HG03103 (cell line): ENCODE results near the gene POU3F1.
"Not testable (repeated sequence)": the region's sequence is repeated elsewhere in the genome, so short reads cannot be mapped to it uniquely, and the experiment has no call there.

ENCODE experiments used
- ATAC-seq: cut with Tn5 transposase; IDR thresholded peaks from one replicate; pipeline ENCODE4 v1.9.1; 2021; ENCODE audit warnings: low read depth; ENCODE audit not compliant: unreplicated experiment

Gene POU3F1

DNA sequence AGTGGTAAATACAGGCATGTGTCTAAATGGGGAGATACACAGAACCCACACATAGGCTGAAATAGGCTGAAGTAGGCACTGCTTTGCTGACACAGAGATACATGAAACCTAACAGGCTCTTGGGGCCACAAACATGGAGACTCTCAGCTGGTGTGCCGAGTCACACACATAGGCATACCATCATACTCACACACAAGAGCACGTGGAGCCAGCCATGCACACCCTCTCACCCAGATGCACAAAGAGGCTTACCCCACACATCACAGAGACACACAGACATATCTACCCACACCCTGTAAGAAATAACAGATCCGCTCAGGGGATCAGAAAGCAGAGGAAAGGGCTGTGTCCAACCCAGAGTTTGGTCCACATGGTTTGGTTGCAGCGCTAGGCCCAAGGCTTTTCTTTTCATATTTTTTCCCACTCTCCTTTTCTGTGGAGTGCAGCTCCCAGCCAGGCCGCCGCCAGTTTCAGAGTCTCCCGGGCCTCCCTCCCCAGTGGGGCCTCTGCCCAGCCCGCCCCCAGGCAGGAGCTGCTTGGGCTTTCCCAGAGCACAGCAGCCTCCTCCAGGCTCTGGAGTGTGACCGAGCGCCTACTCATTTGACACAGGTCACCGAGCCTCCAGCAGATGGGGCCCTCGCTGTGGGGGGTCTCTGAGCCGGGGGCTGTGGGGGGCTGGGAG is 3.9 kb upstream of the POU3F1 start:
- ATAC-seq = no peak

GRCh38 chr1:38047603-38048141 is 1.1 kb upstream of the POU3F1 start:
- ATAC-seq = no peak

DNA sequence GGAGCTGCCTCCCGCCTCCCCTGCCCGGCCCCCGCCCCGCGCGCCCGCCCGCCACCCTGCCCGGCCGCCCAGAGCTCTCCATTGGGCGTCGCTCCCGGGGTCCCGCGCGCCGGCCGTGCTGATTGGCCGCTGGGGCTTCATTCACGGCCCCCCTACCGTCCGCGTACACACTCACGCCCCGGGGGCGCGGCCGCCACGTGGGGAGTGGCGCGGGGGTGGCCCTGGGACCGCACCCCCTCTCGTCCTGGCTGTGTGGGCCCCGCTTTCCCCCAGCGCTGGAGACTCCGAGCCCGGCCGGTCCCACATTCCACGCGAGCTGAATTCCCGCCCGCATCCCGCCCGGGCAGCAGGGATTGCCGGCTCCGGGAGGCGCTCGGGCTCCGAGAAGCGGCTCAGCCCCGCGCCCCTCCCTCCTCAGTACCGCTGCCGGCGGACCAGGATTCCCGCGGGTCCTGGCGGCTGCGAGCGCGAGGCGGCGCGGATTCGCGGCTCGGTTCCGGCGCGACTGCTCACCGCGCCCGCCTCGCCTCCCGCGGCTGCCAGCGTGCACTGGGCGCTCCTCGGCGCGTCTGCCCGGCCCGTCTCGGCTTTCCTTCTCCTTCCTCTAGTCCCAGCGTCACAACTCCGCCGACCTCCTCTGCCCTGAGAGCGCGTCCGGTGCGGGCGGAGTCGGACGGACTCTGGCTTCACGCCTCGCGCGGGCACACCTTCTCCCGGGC is 450 bp upstream of the POU3F1 start:
- peak; percentile 55 for ATAC-seq

DNA sequence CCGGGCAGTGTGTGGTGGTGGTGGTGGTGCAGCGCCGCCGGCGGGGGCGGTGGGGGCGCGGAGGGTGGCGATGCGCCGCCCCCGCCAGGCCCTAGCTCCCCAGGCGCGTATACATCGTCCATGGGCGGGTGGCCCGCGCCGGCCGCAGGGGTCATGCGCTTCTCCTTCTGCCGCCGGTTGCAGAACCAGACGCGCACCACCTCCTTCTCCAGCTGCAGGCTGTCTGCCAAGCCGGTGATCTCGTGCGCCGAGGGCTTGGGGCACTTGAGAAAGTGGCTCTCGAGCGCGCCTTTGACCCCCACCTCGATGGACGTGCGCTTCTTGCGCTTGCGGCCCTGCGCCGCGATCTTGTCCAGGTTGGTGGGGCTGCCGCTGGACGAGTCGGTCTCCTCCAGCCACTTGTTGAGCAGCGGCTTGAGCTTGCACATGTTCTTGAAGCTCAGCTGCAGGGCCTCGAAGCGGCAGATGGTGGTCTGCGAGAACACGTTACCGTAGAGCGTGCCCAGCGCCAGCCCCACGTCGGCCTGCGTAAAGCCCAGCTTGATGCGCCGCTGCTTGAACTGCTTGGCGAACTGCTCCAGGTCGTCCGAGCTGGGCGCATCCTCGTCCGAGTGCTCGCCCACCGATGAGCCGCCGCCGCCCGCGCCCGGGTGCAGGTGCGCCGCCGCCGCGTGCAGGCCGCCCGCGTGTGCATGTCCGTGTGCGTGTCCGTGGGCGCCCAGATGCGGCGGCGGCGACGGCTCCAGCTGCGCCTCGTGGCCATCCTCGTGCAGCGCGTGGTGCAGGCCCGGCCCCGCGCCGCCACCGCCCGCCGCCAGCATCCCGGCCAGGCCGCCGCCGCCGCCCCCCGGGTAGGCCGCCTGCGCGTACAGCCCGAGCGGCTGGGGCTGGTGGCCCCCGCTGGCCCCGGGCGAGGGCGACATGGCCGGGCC is 926 bp downstream of the POU3F1 start:
- peak; percentile 12 for ATAC-seq

GRCh38 chr1:38044221-38045215 is 2.1 kb downstream of the POU3F1 start:
- no peak for ATAC-seq

DNA sequence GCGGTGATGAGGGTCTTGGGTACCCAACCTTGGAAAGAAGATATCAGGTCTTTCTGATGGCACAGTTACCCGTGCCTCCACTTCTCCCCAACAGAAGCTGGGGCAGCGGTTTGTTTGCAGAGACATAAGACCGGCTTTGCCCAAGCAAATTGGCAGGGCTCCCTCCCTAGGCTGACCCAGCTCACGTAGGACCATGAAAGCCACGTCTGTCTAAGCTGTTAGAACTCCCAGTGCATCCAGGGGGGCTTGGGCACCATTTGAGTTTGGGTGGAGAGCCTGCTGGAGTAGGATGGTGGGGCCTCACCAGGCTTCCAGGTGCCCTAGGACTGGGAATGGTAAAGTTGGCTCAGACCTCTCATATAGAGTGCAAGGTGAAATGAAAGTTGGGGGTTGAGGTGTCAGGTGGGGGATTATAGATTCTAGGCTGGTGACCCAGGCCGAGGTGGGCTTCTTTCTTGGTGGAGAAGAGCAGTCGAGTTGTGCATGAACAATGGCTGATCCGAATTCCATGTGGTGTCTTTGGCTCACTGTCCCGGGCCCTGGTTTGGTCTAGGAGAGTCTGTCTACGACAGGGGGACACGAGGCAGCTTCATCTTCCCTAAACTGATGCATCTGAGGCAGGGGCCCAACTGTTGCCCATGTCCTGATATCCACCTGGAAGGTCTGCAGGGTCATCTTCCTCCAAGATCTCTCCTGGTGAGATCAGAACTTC is 3.4 kb downstream of the POU3F1 start:
- no peak for ATAC-seq

DNA sequence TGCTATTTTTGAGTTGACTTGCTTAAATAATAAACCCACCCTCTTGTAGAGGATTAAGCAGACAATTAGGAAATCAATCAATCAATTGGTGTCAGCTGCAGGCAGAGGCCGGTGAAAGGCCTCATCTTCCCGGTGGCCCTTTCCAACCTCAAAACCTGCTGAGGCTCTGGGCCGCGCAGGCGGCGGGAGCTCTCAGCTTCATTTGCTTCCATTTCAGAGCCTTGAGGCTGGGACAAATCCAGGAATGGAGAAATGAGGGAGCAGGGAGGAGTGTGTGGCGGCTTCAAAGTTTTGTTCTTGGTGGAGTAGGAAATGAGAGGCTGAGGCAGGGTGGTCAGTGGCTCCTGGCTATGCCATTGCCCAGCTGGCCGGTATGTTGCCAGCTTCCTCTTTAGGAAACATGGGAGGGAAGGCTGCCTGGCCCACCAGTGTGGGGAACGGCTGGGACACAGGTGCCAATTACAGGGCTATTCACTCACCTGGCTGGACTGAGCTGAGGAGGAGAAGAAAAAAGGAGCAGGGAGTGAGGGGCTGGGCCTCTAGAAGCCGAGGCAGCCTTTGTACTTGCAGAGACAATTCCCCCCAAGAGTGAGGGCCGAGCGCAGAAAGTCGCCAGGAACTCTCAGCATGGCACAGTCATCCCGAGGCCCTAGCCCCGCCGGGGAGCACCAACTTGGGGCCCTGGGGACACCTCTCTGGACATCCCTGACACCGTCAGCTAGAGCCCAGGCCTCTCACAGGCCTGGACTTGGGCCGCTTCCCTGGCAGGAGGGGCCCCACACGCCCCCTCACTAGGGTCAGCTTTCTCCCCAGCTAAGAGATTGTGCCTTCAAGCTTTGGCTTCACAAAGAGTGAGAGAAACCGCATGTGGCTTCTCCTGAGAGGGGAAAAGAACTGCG is 4.4 kb downstream of the POU3F1 start:
- ATAC-seq = no peak

DNA sequence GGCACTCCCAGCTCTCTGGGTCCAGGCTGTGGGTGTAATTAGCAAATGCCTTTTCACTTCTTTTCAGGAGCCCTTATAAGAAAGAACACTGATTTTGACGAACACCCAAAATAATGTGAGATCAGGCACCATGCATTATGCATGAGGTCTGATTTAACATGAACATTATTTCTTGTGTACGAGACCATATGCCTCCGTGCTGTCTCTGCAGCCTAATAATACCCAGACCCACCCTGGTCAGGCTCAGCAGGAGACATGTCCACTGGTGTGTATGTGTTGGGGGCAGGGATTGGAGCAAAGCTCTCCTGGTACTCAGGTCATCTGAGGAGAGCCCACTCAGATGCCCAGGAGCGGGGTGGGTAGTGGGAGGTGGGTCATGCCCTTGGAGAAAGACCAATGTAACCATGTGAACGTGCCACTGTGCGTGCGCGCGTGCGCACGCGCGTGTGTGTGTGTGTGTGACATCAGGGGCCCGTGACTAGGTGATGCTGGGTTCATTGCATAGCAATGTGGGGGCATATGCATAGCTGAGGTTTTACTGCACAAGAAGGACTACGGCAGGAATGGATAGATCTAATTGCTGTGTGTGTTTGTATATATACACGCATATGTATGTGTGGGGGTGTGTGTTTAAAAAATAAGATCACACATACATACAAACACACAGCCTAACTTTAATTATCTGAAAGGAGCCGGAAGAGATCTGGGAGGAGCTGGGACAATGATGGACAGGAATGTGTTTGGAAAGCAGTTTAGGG is 7.1 kb downstream of the POU3F1 start:
- ATAC-seq = no peak

GRCh38 chr1:38038861-38039260 is 7.7 kb downstream of the POU3F1 start:
- ATAC-seq = no peak

- ATAC-seq = no peak
These were observed 9.2 kb downstream of the POU3F1 start for GRCh38 chr1:38037221-38037939.

DNA sequence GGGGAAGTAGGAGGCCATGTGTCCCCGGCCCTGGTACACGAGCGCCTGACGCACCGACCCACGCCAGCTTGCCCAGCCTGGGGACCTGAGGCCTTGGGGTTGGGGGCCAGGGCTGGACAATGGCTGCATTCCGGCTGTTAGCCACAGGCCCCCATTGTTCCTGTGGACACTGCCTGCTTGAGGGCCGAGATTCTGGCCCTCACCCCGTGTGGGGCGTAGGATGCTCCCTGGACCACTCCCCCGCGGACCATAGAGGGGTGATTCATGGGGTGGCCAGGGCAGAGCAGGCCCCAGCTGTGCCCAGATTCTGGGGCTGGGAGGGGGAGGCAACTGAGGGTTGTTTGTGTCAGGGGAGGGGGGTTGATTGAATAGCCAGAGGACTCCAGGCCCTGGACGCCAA is 11.7 kb downstream of the POU3F1 start:
- ATAC-seq = no peak

DNA sequence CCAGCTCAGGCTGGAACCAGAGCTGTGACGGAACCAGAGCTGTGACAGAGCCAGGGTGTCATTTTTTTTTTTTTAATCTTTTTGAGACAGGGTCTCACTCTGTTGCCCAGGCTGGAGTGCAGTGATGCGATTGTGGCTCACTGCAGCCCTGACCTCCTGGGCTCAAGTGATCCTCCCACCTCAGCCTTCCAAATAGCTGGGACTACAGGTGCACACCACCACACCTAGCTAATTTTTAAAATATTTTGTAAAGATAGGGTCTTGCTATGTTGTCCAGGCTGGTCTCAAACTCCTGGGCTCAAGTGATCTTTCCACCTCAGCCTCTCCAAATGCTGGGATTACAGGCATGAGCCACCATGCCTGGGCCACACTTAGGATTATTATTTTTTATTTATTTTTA is 13.6 kb downstream of the POU3F1 start:
- ATAC-seq = not testable (repeated sequence)

- ATAC-seq = no peak
These were observed 15.1 kb downstream of the POU3F1 start for GRCh38 chr1:38031513-38031866.

DNA sequence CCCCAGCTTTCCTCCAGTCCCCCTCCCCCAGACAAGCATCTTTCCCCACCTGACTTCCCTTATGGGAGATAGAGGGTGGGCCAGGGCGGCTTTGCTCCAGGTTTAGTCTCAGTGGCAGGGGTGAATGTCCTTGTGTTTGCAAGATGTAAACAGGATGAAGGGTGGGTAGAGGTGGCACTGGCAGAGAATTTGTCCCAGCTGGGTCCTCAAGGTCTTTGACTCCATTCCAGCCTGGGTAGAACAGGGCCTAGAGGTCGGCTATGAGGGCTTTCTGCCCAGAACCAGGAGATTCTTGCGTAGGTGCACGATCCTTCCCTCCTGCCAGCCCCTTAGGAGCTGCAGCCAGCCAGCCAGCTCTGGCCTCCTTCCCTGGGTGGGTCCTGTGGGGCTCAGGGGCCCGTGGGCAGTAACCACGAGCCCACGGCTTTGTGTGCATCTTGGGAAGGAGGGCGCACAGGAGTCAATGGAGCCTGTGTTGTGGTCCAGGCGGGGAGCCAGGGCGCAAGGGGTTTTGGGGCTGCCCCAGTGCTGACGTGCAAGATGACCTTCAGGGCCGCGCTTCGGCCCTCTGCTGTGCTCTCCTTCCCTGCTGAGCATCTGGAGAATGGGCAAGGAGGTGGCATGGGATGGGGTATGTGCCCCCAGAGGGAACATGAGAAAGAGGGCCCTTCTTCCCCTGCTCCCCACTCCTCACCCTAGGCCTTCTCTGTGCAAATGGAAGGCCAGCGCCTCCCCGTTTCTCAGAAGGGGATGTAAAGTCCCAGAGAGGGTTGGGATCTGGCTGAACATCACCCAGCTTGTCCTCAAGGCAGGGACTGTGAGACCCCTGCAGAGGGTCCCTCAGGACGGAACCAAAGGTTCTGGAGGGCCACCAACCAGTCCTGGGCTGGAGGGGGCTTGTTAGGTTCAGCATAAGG is 15.7 kb downstream of the POU3F1 start:
- no peak for ATAC-seq

GRCh38 chr1:38029685-38030511 is 16.7 kb downstream of the POU3F1 start:
- ATAC-seq = no peak
